Measurements from ENCODE around the gene ADCY5.

ADCY5 gene

GRCh38 chr3:123442908-123443307, 6.0 kb downstream of the ADCY5 start:
- H2BK15ac ChIP-seq (replicated peaks; ENCODE audit: low read depth) = no peak overlapping the region
- H3K9ac ChIP-seq (ENCODE audit: low read length) = no peak overlapping the region
- H3K18ac ChIP-seq (ENCODE audit: low read length) = no peak overlapping the region
- no peak overlapping the region for H2AK5ac ChIP-seq (ENCODE audit: low read length)
- no peak overlapping the region for H4K5ac ChIP-seq (ENCODE audit: low read length)
- no peaks in the 10 kb centered on the region for H3K36me3 ChIP-seq (ENCODE audit: control insufficient read depth, insufficient read depth, low read length)
- no peak overlapping the region for H2BK120ac ChIP-seq (ENCODE audit: low read depth, low read length)
- H3K56ac ChIP-seq (ENCODE audit: low read length) = no peak overlapping the region
- no peaks in the 10 kb centered on the region for H3K4me1 ChIP-seq (ENCODE audit: control insufficient read depth, low read depth, low read length)
- H3K4ac ChIP-seq (ENCODE audit: low read depth, low read length) = no peak overlapping the region
- H3K27ac ChIP-seq (ENCODE audit: low read depth, low read length) = no peak overlapping the region
- DNase-seq = no peak
- H4K8ac ChIP-seq (ENCODE audit: low read depth, low read length) = no peak overlapping the region
- no peak overlapping the region for H3K4me2 ChIP-seq (ENCODE audit: low read length)
- no peak overlapping the region for H3K4me3 ChIP-seq (ENCODE audit: low read length)
- H2BK5ac ChIP-seq (ENCODE audit: low read length) = no peak overlapping the region
- H3K23ac ChIP-seq (ENCODE audit: low read length) = no peak overlapping the region
- no peaks in the 10 kb centered on the region for H3K79me2 ChIP-seq (ENCODE audit: control insufficient read depth, insufficient read depth, low read length)
- no peaks in the 10 kb centered on the region for H3K27me3 ChIP-seq (ENCODE audit: insufficient read depth, low read length, poor library complexity)
- WGBS (ENCODE audit: extremely low coverage, insufficient coverage, low lambda C conversion rate) = no CpG with 5 or more reads among the region's 7 CpGs
- no peaks in the 10 kb centered on the region for H3K79me1 ChIP-seq (ENCODE audit: low read length)

GRCh38 chr3:123442125-123442524, 6.8 kb downstream of the ADCY5 start:
- H4K8ac ChIP-seq (ENCODE audit: low read depth, low read length) = no peak overlapping the region
- no peak overlapping the region for H2BK120ac ChIP-seq (ENCODE audit: low read depth, low read length)
- no peak overlapping the region for H3K4me2 ChIP-seq (ENCODE audit: low read length)
- H4K5ac ChIP-seq (ENCODE audit: low read length) = no peak overlapping the region
- no peak overlapping the region for H3K23ac ChIP-seq (ENCODE audit: low read length)
- H3K4me1 ChIP-seq (ENCODE audit: control insufficient read depth, low read depth, low read length) = no peaks in the 10 kb centered on the region
- no peak overlapping the region for H3K27ac ChIP-seq (ENCODE audit: low read depth, low read length)
- H3K79me2 ChIP-seq (ENCODE audit: control insufficient read depth, insufficient read depth, low read length) = no peaks in the 10 kb centered on the region
- no peak overlapping the region for H3K18ac ChIP-seq (ENCODE audit: low read length)
- no peak overlapping the region for H2AK5ac ChIP-seq (ENCODE audit: low read length)
- WGBS (ENCODE audit: extremely low coverage, insufficient coverage, low lambda C conversion rate) = no CpG with 5 or more reads among the region's 9 CpGs
- H2BK15ac ChIP-seq (replicated peaks; ENCODE audit: low read depth) = no peak overlapping the region
- no peaks in the 10 kb centered on the region for H3K27me3 ChIP-seq (ENCODE audit: insufficient read depth, low read length, poor library complexity)
- H3K9ac ChIP-seq (ENCODE audit: low read length) = no peak overlapping the region
- no peak overlapping the region for H3K4ac ChIP-seq (ENCODE audit: low read depth, low read length)
- H3K4me3 ChIP-seq (ENCODE audit: low read length) = no peak overlapping the region
- H3K36me3 ChIP-seq (ENCODE audit: control insufficient read depth, insufficient read depth, low read length) = no peaks in the 10 kb centered on the region
- no peak overlapping the region for H3K56ac ChIP-seq (ENCODE audit: low read length)
- H2BK5ac ChIP-seq (ENCODE audit: low read length) = no peak overlapping the region
- no peaks in the 10 kb centered on the region for H3K79me1 ChIP-seq (ENCODE audit: low read length)
- DNase-seq = no peak

- no CpG with 5 or more reads among the region's 9 CpGs for WGBS (ENCODE audit: extremely low coverage, insufficient coverage, low lambda C conversion rate)
- Histone ChIP-seq H3K4me1 (ENCODE audit: control insufficient read depth, low read depth, low read length) (no peaks in the 10 kb centered on the region), H2BK120ac (ENCODE audit: low read depth, low read length) (no peak overlapping the region), H3K4me2 (ENCODE audit: low read length) (no peak overlapping the region), H2BK5ac (ENCODE audit: low read length) (no peak overlapping the region), H3K36me3 (ENCODE audit: control insufficient read depth, insufficient read depth, low read length) (no peaks in the 10 kb centered on the region), H3K4me3 (ENCODE audit: low read length) (no peak overlapping the region), H3K9ac (ENCODE audit: low read length) (no peak overlapping the region), H3K56ac (ENCODE audit: low read length) (no peak overlapping the region), H3K27me3 (ENCODE audit: insufficient read depth, low read length, poor library complexity) (no peaks in the 10 kb centered on the region), H3K27ac (ENCODE audit: low read depth, low read length) (no peak overlapping the region), H3K18ac (ENCODE audit: low read length) (no peak overlapping the region), H3K79me1 (ENCODE audit: low read length) (no peaks in the 10 kb centered on the region), H3K79me2 (ENCODE audit: control insufficient read depth, insufficient read depth, low read length) (no peaks in the 10 kb centered on the region), H4K8ac (ENCODE audit: low read depth, low read length) (no peak overlapping the region), H4K5ac (ENCODE audit: low read length) (no peak overlapping the region), H2BK15ac (replicated peaks; ENCODE audit: low read depth) (no peak overlapping the region), H3K4ac (ENCODE audit: low read depth, low read length) (no peak overlapping the region), H2AK5ac (ENCODE audit: low read length) (no peak overlapping the region), H3K23ac (ENCODE audit: low read length) (no peak overlapping the region)
- DNase-seq = no peak
Observed at GRCh38 chr3:123439806-123440580, 8.9 kb downstream of the ADCY5 start.

GRCh38 chr3:123432832-123433523, 15.9 kb downstream of the ADCY5 start:
- Histone ChIP-seq H3K4me2 (ENCODE audit: low read length) (no peak overlapping the region), H3K27ac (ENCODE audit: low read depth, low read length) (no peak overlapping the region), H3K56ac (ENCODE audit: low read length) (no peak overlapping the region), H2BK5ac (ENCODE audit: low read length) (no peak overlapping the region), H3K79me1 (ENCODE audit: low read length) (no peaks in the 10 kb centered on the region), H2AK5ac (ENCODE audit: low read length) (no peak overlapping the region), H3K23ac (ENCODE audit: low read length) (no peak overlapping the region), H3K9ac (ENCODE audit: low read length) (no peak overlapping the region), H4K8ac (ENCODE audit: low read depth, low read length) (no peak overlapping the region), H3K4me3 (ENCODE audit: low read length) (no peak overlapping the region), H3K18ac (ENCODE audit: low read length) (no peak overlapping the region), H2BK15ac (replicated peaks; ENCODE audit: low read depth) (no peak overlapping the region), H3K4ac (ENCODE audit: low read depth, low read length) (no peak overlapping the region), H2BK120ac (ENCODE audit: low read depth, low read length) (no peak overlapping the region), H3K79me2 (ENCODE audit: control insufficient read depth, insufficient read depth, low read length) (no peaks in the 10 kb centered on the region), H3K36me3 (ENCODE audit: control insufficient read depth, insufficient read depth, low read length) (no peaks in the 10 kb centered on the region), H3K4me1 (ENCODE audit: control insufficient read depth, low read depth, low read length) (no peaks in the 10 kb centered on the region), H3K27me3 (ENCODE audit: insufficient read depth, low read length, poor library complexity) (no peaks in the 10 kb centered on the region), H4K5ac (ENCODE audit: low read length) (no peak overlapping the region)
- no CpG with 5 or more reads among the region's 6 CpGs for WGBS (ENCODE audit: extremely low coverage, insufficient coverage, low lambda C conversion rate)
- DNase-seq = no peak

- H3K27me3 ChIP-seq (ENCODE audit: insufficient read depth, low read length, poor library complexity) = no peaks in the 10 kb centered on the region
- H3K9ac ChIP-seq (ENCODE audit: low read length) = no peak overlapping the region
- H3K56ac ChIP-seq (ENCODE audit: low read length) = no peak overlapping the region
- no peak overlapping the region for H3K4ac ChIP-seq (ENCODE audit: low read depth, low read length)
- DNase-seq = no peak
- H3K79me1 ChIP-seq (ENCODE audit: low read length) = no peaks in the 10 kb centered on the region
- H4K5ac ChIP-seq (ENCODE audit: low read length) = no peak overlapping the region
- no peak overlapping the region for H2AK5ac ChIP-seq (ENCODE audit: low read length)
- H4K8ac ChIP-seq (ENCODE audit: low read depth, low read length) = no peak overlapping the region
- no peaks in the 10 kb centered on the region for H3K4me1 ChIP-seq (ENCODE audit: control insufficient read depth, low read depth, low read length)
- no peaks in the 10 kb centered on the region for H3K36me3 ChIP-seq (ENCODE audit: control insufficient read depth, insufficient read depth, low read length)
- no peak overlapping the region for H3K4me2 ChIP-seq (ENCODE audit: low read length)
- no peak overlapping the region for H3K27ac ChIP-seq (ENCODE audit: low read depth, low read length)
- no peak overlapping the region for H3K18ac ChIP-seq (ENCODE audit: low read length)
- H3K79me2 ChIP-seq (ENCODE audit: control insufficient read depth, insufficient read depth, low read length) = no peaks in the 10 kb centered on the region
- WGBS (ENCODE audit: extremely low coverage, insufficient coverage, low lambda C conversion rate) = no CpG with 5 or more reads among the region's 10 CpGs
- H3K4me3 ChIP-seq (ENCODE audit: low read length) = no peak overlapping the region
- H2BK120ac ChIP-seq (ENCODE audit: low read depth, low read length) = no peak overlapping the region
- H3K23ac ChIP-seq (ENCODE audit: low read length) = no peak overlapping the region
- no peak overlapping the region for H2BK15ac ChIP-seq (replicated peaks; ENCODE audit: low read depth)
- no peak overlapping the region for H2BK5ac ChIP-seq (ENCODE audit: low read length)
Observed at GRCh38 chr3:123431658-123432324, 17.1 kb downstream of the ADCY5 start.
